NCI-H460 (cell line): ENCODE data around the gene CD109. TPM values are rescaled to one million over a fixed set of nuclear protein-coding genes. Genes with fewer than 3 reads are reported as not detected.
"Not testable (repeated sequence)": the region's sequence is repeated elsewhere in the genome, so short reads cannot be mapped to it uniquely, and the experiment has no call there.

Source experiments
- DNase-seq: peaks from one replicate; pipeline ENCODE4 v3.0.0-alpha.2; 2016; ENCODE audit warnings: low read depth; ENCODE audit errors: extremely low read depth
- total RNA-seq: library from RNA; depleted of rRNA; stranded (reverse); fragments of >200 nt; shearing (Covaris generic); gene quantifications from 2 replicates; pipeline ENCODE4 v1.2.3, GENCODE V29; 2014

CD109 gene
- total RNA-seq, 1 experiment from 2014 or later: 43.6 TPM

- peak; percentile 69 for DNase-seq
Measured at GRCh38 chr6:73774311-73774774, 78.3 kb downstream of the CD109 start.

- DNase-seq: no peak
Measured at GRCh38 chr6:73779943-73780342, 83.9 kb downstream of the CD109 start.

- DNase-seq: no peak
Measured at GRCh38 chr6:73782911-73783310, 86.9 kb downstream of the CD109 start.

- no peak for DNase-seq
Measured at GRCh38 chr6:73784726-73785505, 88.9 kb downstream of the CD109 start.

GRCh38 chr6:73790574-73790973, 94.6 kb downstream of the CD109 start:
- no peak for DNase-seq

GRCh38 chr6:73791336-73791735, 95.3 kb downstream of the CD109 start:
- DNase-seq: no peak

GRCh38 chr6:73792738-73793137, 96.7 kb downstream of the CD109 start:
- DNase-seq: no peak

GRCh38 chr6:73796881-73797280, 100.9 kb downstream of the CD109 start:
- no peak for DNase-seq

- no peak for DNase-seq
Measured at GRCh38 chr6:73797861-73798260, 101.9 kb downstream of the CD109 start.

- peak; percentile 35 for DNase-seq
Measured at GRCh38 chr6:73798592-73798991, 102.6 kb downstream of the CD109 start.

GRCh38 chr6:73800997-73801396, 105.0 kb downstream of the CD109 start:
- DNase-seq: no peak

GRCh38 chr6:73801652-73802268, 105.8 kb downstream of the CD109 start:
- DNase-seq: no peak

- no peak for DNase-seq
Measured at GRCh38 chr6:73802366-73802765, 106.4 kb downstream of the CD109 start.

GRCh38 chr6:73803562-73804241, 107.7 kb downstream of the CD109 start:
- DNase-seq: peak; percentile 59

- DNase-seq: not testable (repeated sequence)
Measured at GRCh38 chr6:73805221-73805620, 109.2 kb downstream of the CD109 start.

- not testable (repeated sequence) for DNase-seq
Measured at GRCh38 chr6:73805982-73806381, 110.0 kb downstream of the CD109 start.

- no peak for DNase-seq
Measured at GRCh38 chr6:73811706-73812105, 115.7 kb downstream of the CD109 start.

GRCh38 chr6:73817253-73817652, 121.2 kb downstream of the CD109 start:
- no peak for DNase-seq

GRCh38 chr6:73823046-73823735, 127.2 kb downstream of the CD109 start:
- no peak for DNase-seq

GRCh38 chr6:73823832-73824231, 127.8 kb downstream of the CD109 start:
- DNase-seq: no peak

- DNase-seq: no peak
Measured at GRCh38 chr6:73826571-73826970, 130.6 kb downstream of the CD109 start.
